Measurements from ENCODE around the gene COQ2.
A peak's percentile ranks its signal among the peaks of the same experiment; 100 is the strongest.
"Not testable (repeated sequence)": the region's sequence is repeated elsewhere in the genome, so short reads cannot be mapped to it uniquely, and the experiment has no call there.

COQ2 gene

DNA sequence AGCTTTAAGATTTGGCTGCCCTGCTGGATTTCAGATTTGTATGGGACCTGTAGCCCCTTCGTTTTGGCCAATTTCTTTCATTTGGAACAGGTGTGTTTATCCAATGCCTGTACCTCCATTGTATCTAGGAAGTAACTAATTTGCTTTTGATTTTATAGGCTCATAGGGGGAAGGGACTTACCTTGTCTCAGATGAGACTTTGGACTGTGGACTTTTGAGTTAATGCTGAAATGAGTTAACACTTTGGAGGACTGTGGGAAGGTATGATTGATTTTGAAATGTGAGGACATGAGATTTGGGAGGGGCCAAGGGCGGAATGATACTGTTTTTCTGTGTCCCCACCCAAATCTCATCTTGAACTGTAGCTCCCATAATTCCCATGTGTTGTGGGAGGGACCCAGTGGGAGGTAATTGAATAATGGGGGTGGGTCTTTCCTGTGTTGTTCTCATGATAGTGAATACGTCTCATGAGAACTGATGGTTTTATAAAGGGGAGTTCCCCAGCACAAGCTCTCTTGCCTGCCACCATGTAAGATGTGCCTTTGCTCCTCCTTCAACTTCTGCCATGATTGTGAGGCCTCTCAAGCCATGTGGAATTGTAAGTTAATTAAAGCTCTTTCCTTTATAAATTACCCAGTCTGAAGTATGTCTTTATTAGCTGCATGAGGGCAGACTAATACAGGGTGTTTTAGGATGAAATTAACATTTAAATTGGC is 5.6 kb upstream of the COQ2 start:
- DNase-seq; intact Hi-C loops (cut with DNase I): not testable (repeated sequence)

GRCh38 chr4:83288381-83288780 is 3.8 kb upstream of the COQ2 start:
- intact Hi-C loops (cut with DNase I), result loop anchor here (10.0 kb wide), 3 partner anchors 166 to 254 kb away; partner anchors contain the start of genes COPS4, HELQ and MRPS18C

GRCh38 chr4:83285055-83285407 is 433 bp upstream of the COQ2 start:
- intact Hi-C loops (cut with DNase I), result loop anchor here (10.0 kb wide), 3 partner anchors 170 to 250 kb away; partner anchors contain the start of genes COPS4, HELQ and MRPS18C
- DNase-seq, result peak in 11 of 42 donors; percentile 5 to 47 (median 11)

More at GRCh38 chr4:83288381-83288780, 3.8 kb upstream of the COQ2 start:
- not testable (repeated sequence) for DNase-seq

- intact Hi-C loops (cut with DNase I), result loop anchor here (10.0 kb wide), 3 partner anchors 172 to 248 kb away; partner anchors contain the start of genes COPS4, HELQ and MRPS18C
- no peak for DNase-seq
Measured at GRCh38 chr4:83283181-83283580, 1.4 kb downstream of the COQ2 start.

DNA sequence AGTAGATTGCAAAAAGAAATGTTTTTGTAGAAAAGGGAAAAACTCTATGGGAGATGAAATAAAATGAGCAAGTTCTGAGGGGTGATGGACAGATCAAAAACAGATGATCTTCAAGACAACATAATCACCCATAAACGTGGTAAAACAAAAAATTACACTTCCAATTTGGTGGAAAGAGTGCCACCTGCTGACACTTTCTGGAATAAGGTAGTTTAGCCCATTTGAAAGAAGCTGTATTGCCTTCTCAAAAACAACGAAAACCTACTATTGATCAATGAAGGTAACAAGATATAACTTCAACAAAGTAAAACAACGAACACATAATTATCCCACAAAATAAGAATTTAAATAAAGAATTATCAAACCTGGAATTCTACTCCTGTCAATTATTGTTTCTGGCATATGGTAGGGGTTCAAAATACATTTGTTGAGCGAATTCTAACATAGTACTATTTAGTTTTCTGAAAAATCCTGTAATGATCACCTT is 2.5 kb downstream of the COQ2 start:
- DNase-seq, result peak in 20 of 42 donors; percentile 18 to 83 (median 55)
- intact Hi-C loops (cut with DNase I), result loop anchor here (10.0 kb wide), 3 partner anchors 173 to 247 kb away; partner anchors contain the start of genes COPS4, HELQ and MRPS18C

GRCh38 chr4:83281307-83281706 is 3.3 kb downstream of the COQ2 start:
- intact Hi-C loops (cut with DNase I), result loop anchor here (10.0 kb wide), 3 partner anchors 173 to 247 kb away; partner anchors contain the start of genes COPS4, HELQ and MRPS18C

GRCh38 chr4:83276299-83277040 is 8.1 kb downstream of the COQ2 start:
- DNase-seq, result no peak
- intact Hi-C loops (cut with DNase I), result no loop called here

More at GRCh38 chr4:83281307-83281706, 3.3 kb downstream of the COQ2 start:
- DNase-seq, result no peak

DNA sequence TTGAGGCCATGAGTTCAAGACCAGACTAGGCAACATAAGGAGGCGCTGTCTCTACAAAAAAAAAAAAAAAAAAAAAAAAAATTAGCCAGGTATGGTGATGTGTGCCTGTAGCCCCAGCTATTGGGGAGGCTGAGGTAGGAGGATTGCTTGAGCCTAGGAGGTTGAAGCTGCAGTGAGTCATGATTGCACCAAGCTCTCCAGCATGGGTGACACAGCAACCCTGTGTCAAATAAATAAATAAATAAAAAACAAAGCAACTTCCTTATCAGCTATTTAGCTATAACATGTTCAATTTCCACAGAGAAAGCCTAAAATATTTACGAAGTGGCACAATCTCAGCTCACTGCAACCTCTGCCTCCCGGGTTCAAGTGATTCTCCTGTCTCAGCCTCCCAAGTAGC is 10.7 kb downstream of the COQ2 start:
- DNase-seq; intact Hi-C loops (cut with DNase I): not testable (repeated sequence)

DNA sequence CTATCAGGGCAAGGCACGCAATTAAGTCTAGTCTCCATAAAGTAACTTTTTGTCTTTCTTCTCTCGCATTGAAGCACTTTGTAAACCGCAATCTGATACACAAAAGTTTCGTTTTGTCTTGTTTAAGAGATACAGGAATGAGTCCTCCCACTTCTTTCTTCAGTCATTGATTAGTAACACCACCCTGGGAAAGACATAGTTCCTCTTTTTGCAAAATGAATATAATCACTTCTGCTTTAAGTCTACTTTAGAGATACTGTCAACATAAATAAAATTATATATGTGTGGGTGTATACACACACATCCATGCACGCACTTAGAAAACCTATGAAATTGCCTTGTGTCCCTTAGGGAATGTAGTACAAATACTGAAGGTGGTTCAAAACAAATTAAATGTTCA is 11.7 kb downstream of the COQ2 start:
- intact Hi-C loops (cut with DNase I), result no loop called here
- DNase-seq, result no peak

DNA sequence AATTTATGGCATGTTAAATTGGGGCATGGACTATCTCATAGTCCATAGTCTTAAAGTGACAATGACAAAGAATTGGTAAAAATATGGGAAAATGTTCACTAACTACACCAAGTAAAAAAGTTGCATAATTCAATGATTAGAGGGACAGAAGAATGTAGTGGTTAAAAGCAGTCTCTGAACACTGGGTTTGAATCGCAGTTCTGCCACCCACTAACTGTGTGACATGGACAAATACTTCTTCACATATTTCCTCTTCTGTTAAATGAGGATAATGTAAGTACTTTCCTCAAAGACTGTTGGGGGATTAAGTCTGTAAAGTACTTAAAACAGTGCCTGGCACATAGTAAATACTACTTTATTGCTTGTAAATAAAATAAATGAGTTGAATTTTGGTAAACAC is 15.3 kb downstream of the COQ2 start:
- DNase-seq, result no peak
- intact Hi-C loops (cut with DNase I), result loop anchor here (10.0 kb wide), 1 partner anchor 804 kb away; no protein-coding TSS in a partner anchor

GRCh38 chr4:83268491-83268890 is 16.1 kb downstream of the COQ2 start:
- intact Hi-C loops (cut with DNase I), result loop anchor here (10.0 kb wide), 1 partner anchor 804 kb away; no protein-coding TSS in a partner anchor
- no peak for DNase-seq

GRCh38 chr4:83267830-83268475 is 16.6 kb downstream of the COQ2 start:
- DNase-seq, result no peak
- intact Hi-C loops (cut with DNase I), result loop anchor here (10.0 kb wide), 1 partner anchor 803 kb away; no protein-coding TSS in a partner anchor

GRCh38 chr4:83267121-83267829 is 17.3 kb downstream of the COQ2 start:
- DNase-seq, result no peak
- intact Hi-C loops (cut with DNase I), result loop anchor here (10.0 kb wide), 1 partner anchor 802 kb away; no protein-coding TSS in a partner anchor

- intact Hi-C loops (cut with DNase I), result loop anchor here (10.0 kb wide), 1 partner anchor 802 kb away; no protein-coding TSS in a partner anchor
- DNase-seq, result no peak
Measured at GRCh38 chr4:83266689-83267088, 17.9 kb downstream of the COQ2 start.

DNA sequence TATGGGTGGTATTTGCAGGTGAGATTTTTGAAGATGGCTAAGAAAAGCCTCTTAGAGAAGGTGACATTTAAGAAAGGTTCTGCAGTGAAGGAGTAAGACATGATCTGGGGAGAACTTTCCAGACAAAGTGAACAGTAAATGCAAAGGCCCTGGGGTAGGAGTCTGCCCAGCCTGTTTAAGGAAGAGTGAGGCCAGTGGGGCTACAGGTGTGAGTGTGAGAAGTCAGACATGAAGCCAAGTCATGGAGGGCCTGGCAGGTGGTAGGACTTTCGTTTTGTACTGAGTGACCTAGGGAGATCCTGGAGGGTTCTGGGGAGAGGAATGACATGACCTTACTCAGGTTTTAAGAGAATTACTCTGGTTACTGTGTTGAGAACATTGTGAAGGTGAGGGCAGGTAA is 21.5 kb downstream of the COQ2 start:
- intact Hi-C loops (cut with DNase I), result loop anchor here (10.0 kb wide), 1 partner anchor 798 kb away; no protein-coding TSS in a partner anchor
- DNase-seq, result no peak

DNA sequence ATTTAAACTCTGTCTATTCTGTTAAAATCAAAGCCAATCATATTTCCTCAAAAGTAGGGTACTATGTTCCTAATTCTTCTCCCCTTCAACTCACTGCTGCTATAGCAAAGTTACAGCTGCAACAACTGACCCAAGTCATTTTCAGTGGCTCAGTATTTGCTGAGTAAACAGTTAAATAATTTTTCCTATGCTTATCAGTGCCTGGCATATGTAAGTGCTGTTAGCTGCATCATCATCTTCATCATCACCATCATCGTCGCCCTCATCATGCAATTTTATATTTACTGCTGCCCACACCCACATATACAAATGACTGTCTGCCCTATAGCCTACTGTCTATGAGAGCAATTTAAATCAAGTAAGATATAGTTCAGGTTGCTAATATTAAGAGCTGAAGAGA is 21.9 kb downstream of the COQ2 start:
- DNase-seq, result no peak
- intact Hi-C loops (cut with DNase I), result loop anchor here (10.0 kb wide), 1 partner anchor 798 kb away; no protein-coding TSS in a partner anchor

DNA sequence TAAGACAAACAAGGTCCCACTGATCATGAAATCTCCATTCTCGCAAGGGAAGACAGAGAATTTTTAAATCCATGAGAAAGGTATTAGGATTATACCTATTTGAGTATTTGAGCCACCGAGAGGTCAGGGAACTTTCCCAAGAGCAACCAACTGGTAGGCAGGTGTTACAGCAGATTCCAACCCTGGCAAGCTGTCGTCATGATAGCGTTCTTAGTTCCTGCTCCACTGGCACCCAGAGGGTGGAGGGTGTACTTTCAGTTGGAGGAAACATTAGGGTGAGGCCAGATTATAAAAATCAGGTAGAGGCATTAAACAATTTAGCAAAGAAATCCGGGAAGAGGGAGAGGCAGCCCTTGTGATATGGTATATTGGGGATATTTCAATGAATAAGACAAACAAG is 23.3 kb downstream of the COQ2 start:
- intact Hi-C loops (cut with DNase I), result loop anchor here (10.0 kb wide), 1 partner anchor 797 kb away; no protein-coding TSS in a partner anchor
- DNase-seq, result no peak

DNA sequence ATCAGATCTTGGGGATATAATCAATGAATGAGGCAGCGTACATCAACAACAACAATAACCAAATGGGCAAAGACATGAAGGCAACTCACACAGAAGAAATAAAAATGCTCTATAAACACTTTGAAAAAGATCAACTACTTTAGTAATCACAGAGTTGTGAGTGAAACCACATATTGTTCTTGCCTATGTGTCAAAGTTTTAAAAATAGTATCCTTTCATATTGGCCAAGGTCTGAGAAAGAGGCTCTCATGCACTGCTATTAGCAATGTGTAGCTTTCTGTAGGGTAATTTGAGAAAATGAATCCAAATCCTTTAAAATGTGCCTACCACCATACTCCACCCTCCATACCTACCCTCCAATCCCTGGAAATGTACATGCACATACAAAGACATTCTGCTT is 25.0 kb downstream of the COQ2 start:
- no peak for DNase-seq
- intact Hi-C loops (cut with DNase I), result no loop called here
